ENCODE data around the gene GDAP2. TPM values are rescaled to one million over a fixed set of nuclear protein-coding genes. Genes with fewer than 3 reads are reported as not detected.

The GDAP2 gene
- total RNA-seq, 4 donors from 2014 or later: 9.1 to 25.0 (median 16.2) TPM

DNA sequence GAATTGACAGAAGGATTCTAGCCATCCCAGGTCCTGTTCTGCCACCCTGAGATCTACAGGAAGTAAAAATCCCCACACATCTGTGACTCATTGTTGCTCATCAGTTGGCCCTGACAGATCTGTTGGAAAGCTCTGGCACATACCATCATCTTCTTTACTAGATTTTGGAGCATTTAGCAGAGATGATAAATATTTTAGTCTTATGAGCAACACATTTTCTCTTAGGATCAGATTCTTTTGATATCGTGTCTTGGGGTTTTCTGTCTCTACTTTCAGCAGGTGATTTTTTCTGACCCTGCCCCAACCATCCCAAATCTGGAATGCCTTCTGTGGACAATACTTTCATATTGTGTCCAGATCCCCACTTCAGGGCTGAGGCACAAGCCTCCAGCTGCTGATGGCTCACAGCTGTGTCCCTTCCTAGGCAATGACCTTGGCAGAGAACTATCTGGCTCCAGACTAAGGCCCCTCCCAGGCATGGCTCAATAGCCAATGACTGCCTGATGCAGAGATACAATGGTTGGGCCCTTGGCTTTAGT is 102.8 kb downstream of the GDAP2 start:
- intact Hi-C loops (cut with DNase I): no loop called here
- 8 to 13% methylated on average over 1 of the region's 1 CpG for WGBS, 2 donors
- TF ChIP-seq CTCF (IDR thresholded peaks at IDR 0.05): no peak
- TF ChIP-seq POLR2A (IDR thresholded peaks at IDR 0.05): no peak
- Histone ChIP-seq H3K36me3 (no peaks in the 10 kb centered on the region), H3K27ac (peak overlapping the region in 3 of 4 donors; percentile 38 to 69 (median 50)), H3K9me3 (no peaks in the 10 kb centered on the region), H3K4me3 (no peak overlapping the region), H3K4me1 (peaks cover 7 to 45% (median 38%) of the 10 kb centered on the region in 3 donors), H3K27me3 (no peaks in the 10 kb centered on the region)
- DNase-seq: no peak

DNA sequence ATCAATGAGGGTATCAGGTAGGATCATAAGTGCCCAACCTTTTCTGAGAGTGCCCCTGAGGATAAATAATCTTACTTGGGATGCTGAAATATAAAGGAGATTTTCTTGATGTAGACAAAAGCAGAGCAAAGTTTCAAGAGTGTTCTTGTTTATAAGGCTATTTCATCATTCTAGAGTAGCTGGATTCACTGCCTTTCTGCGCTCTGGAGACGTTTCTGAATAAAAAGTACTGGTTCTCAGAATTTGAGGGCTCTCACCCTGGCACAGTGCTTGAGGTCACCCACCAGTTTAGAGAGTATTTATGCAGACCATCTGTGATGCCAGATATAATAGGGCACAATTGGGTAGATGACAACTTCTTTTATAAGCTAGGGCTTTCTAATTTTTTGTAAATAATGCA is 103.3 kb downstream of the GDAP2 start:
- Histone ChIP-seq H3K4me3 (no peak overlapping the region), H3K9me3 (no peaks in the 10 kb centered on the region), H3K27ac (peak overlapping the region in 3 of 4 donors; percentile 38 to 69 (median 50)), H3K36me3 (no peaks in the 10 kb centered on the region), H3K27me3 (no peaks in the 10 kb centered on the region), H3K4me1 (peaks cover 7 to 50% (median 43%) of the 10 kb centered on the region in 3 donors)
- 15 to 33% methylated on average over 2 of the region's 2 CpGs for WGBS, 2 donors
- DNase-seq: no peak
- TF ChIP-seq POLR2A (IDR thresholded peaks at IDR 0.05) (no peak), CTCF (IDR thresholded peaks at IDR 0.05) (no peak)
- intact Hi-C loops (cut with DNase I): no loop called here

- H3K4me1 ChIP-seq: peaks cover 7 to 55% (median 43%) of the 10 kb centered on the region in 3 donors
- no peaks in the 10 kb centered on the region for H3K36me3 ChIP-seq
- intact Hi-C loops (cut with DNase I): no loop called here
- no peaks in the 10 kb centered on the region for H3K9me3 ChIP-seq
- no peak overlapping the region for H3K4me3 ChIP-seq
- peak overlapping the region in 3 of 4 donors; percentile 38 to 69 (median 50) for H3K27ac ChIP-seq
- no peaks in the 10 kb centered on the region for H3K27me3 ChIP-seq
- DNase-seq: no peak
- WGBS, 2 donors: 56 to 65% methylated on average over 2 of the region's 2 CpGs
- no peak for TF ChIP-seq CTCF (IDR thresholded peaks at IDR 0.05)
- TF ChIP-seq POLR2A (IDR thresholded peaks at IDR 0.05): no peak
Observed at GRCh38 chr1:117825414-117825813, 104.0 kb downstream of the GDAP2 start.

GRCh38 chr1:117824616-117825015 is 104.8 kb downstream of the GDAP2 start:
- Histone ChIP-seq H3K36me3 (no peaks in the 10 kb centered on the region), H3K27ac (peak overlapping the region in 2 of 4 donors; percentile 14 to 50), H3K4me3 (no peak overlapping the region), H3K4me1 (peaks cover 7 to 55% (median 43%) of the 10 kb centered on the region in 3 donors), H3K27me3 (no peaks in the 10 kb centered on the region), H3K9me3 (no peaks in the 10 kb centered on the region)
- DNase-seq: no peak
- intact Hi-C loops (cut with DNase I): no loop called here
- WGBS, 2 donors: 33 to 50% methylated on average over 1 of the region's 1 CpG
- TF ChIP-seq CTCF (IDR thresholded peaks at IDR 0.05): no peak
- no peak for TF ChIP-seq POLR2A (IDR thresholded peaks at IDR 0.05)

DNA sequence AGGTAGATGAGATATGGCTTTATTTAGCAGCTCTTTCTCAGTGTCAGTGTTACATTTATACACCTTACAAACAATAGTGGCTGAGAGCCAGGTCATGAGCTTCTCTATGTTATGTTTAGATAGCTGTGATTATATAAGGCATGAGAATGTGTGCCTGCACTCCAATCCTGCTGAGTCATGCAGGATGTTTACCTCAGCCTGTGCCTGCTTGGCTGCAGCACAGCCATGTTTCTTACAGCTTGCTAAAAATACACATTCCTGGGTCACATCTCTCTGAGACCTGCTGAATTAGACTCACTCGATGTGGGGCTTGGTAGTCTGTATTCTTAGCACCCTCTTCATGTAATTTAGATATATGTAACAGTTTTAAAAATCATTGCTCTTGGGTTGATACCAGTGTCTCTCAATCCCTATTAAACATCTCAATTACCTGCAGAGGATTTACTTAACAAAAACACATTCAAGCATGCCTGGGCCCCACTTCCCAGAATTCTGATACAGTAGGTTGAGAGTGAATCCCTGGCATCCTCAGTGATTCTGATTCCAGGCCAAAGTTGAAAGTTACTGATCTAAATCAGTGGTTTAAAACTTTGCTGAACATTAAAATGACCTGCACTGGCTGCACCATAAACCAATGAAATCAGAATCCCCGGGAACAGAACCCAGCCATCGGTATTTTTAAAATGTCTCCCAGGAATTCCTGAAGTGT is 107.5 kb downstream of the GDAP2 start:
- intact Hi-C loops (cut with DNase I): no loop called here
- Histone ChIP-seq H3K4me1 (peaks cover 7 to 43% (median 36%) of the 10 kb centered on the region in 3 donors), H3K27me3 (no peaks in the 10 kb centered on the region), H3K9me3 (no peaks in the 10 kb centered on the region), H3K4me3 (no peak overlapping the region), H3K27ac (peak overlapping the region in 2 of 4 donors; percentile 63 to 67), H3K36me3 (no peaks in the 10 kb centered on the region)
- DNase-seq: no peak
- 54 to 74% methylated on average over 3 of the region's 3 CpGs for WGBS, 2 donors
- no peak for TF ChIP-seq CTCF (IDR thresholded peaks at IDR 0.05)
